ENCODE data around the gene CHST11.

DNA sequence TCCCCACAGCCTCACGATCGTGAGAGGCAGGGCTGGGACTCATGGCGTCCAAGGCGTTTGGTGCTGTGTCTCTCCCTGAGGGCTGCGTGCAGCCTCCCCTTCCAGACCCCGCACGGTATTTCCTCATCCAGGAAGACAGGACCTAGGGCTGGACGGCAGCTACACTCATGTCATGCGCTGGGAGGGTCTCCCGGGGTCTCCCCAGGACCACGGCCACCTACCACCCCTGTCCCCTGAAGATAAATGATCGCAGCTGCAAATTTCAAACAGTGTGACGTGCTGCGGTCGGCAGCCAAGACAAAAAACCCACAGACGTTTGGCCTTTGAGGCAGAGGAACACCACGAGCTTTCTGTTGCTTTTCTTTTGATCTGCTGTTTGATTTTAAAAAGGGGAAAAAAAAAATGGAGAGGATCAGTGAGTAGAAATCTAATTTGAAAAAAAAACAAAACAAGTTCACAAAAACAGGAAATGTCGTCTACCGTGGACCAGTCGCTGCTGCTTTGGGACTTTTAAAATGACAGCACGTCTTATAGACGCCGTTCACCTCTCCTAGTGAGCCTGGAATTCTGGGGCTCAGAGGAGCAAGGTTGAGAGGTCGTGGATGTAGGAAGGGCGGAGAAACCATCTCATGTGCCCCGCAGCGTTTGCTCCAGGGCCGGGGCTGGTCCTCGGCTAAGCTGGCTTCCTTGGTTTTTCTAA is 263.7 kb downstream of the CHST11 start:
- TF ChIP-seq, protein P1, sequence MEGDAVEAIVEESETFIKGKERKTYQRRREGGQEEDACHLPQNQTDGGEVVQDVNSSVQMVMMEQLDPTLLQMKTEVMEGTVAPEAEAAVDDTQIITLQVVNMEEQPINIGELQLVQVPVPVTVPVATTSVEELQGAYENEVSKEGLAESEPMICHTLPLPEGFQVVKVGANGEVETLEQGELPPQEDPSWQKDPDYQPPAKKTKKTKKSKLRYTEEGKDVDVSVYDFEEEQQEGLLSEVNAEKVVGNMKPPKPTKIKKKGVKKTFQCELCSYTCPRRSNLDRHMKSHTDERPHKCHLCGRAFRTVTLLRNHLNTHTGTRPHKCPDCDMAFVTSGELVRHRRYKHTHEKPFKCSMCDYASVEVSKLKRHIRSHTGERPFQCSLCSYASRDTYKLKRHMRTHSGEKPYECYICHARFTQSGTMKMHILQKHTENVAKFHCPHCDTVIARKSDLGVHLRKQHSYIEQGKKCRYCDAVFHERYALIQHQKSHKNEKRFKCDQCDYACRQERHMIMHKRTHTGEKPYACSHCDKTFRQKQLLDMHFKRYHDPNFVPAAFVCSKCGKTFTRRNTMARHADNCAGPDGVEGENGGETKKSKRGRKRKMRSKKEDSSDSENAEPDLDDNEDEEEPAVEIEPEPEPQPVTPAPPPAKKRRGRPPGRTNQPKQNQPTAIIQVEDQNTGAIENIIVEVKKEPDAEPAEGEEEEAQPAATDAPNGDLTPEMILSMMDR (IDR thresholded peaks at IDR 0.05), result no peak
- TF ChIP-seq POLR2A (IDR thresholded peaks at IDR 0.05), result no peak
